D721Med (cell line): ENCODE data around the gene C1orf21.

Experiments
- DNase-seq: peaks from one replicate; pipeline ENCODE4 v3.0.0; 2011; ENCODE audit warnings: low spot score; ENCODE audit not compliant: insufficient read length
- FAIRE-seq: peaks from 2 replicates; lab custom pipeline; 2011; peaks lifted over from hg19 to GRCh38; lab: Jason Lieb, UNC
- CTCF ChIP-seq: IDR thresholded peaks from 2 replicates; pipeline ENCODE4 v1.5.1; 2012; ENCODE audit warnings: mild to moderate bottlenecking, control low read depth; ENCODE audit not compliant: insufficient read depth; ENCODE audit errors: missing control alignments

Gene C1orf21

GRCh38 chr1:184597650-184598357, 211.0 kb downstream of the C1orf21 start:
- DNase-seq (no peak), FAIRE-seq (no peak)
- no peak for TF ChIP-seq CTCF

GRCh38 chr1:184598403-184599193, 211.8 kb downstream of the C1orf21 start:
- no peak for TF ChIP-seq CTCF
- DNase-seq (no peak), FAIRE-seq (no peak)

GRCh38 chr1:184604152-184604900, 217.5 kb downstream of the C1orf21 start:
- DNase-seq (no peak), FAIRE-seq (no peak)
- TF ChIP-seq CTCF: no peak

GRCh38 chr1:184605941-184606340, 219.1 kb downstream of the C1orf21 start:
- no peak for DNase-seq
- FAIRE-seq: no peak
- no peak for TF ChIP-seq CTCF

- DNase-seq (no peak), FAIRE-seq (no peak)
- no peak for TF ChIP-seq CTCF
Measured at GRCh38 chr1:184606786-184607185, 220.0 kb downstream of the C1orf21 start.

- TF ChIP-seq CTCF: no peak
- FAIRE-seq (no peak), DNase-seq (peak; percentile 31)
Measured at GRCh38 chr1:184608581-184608980, 221.8 kb downstream of the C1orf21 start.
